Measurements from ENCODE around the gene LIG1.

The LIG1 gene

GRCh38 chr19:48181505-48181904 lies 11.4 kb upstream of the LIG1 start:
- no peak for FAIRE-seq

GRCh38 chr19:48176226-48176625 lies 6.1 kb upstream of the LIG1 start:
- FAIRE-seq: no peak

GRCh38 chr19:48175578-48175977 lies 5.4 kb upstream of the LIG1 start:
- FAIRE-seq: no peak

GRCh38 chr19:48174445-48175030 lies 4.4 kb upstream of the LIG1 start:
- FAIRE-seq: no peak

GRCh38 chr19:48171710-48172109 lies 1.6 kb upstream of the LIG1 start:
- no peak for FAIRE-seq

DNA sequence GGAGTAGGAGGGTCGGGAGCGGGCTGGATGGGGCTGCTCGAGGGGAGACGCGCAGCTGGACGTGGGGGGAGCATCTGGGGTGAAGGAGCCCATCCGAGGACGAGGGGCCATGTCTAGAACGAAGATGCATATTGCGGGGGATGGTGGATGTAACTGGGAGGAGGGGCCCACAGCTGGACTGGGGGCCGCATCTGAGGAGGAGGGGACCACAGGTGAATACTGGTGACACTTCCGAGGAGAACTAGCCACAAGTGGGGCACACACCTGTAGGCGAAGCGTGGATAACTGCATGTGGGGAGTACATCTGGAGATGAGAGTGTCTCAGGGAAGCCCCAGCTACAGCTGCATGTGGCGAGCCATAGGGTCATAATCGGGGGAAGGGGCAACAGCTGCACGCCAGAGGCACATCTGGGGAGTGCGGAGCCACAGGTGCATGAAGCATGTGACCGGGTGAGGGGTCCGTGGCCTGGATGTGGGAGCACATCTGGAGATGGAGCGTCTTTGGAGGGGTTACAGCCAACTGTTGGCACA lies 738 bp upstream of the LIG1 start:
- no peak for FAIRE-seq

GRCh38 chr19:48169578-48169938 lies 586 bp downstream of the LIG1 start:
- FAIRE-seq: no peak

DNA sequence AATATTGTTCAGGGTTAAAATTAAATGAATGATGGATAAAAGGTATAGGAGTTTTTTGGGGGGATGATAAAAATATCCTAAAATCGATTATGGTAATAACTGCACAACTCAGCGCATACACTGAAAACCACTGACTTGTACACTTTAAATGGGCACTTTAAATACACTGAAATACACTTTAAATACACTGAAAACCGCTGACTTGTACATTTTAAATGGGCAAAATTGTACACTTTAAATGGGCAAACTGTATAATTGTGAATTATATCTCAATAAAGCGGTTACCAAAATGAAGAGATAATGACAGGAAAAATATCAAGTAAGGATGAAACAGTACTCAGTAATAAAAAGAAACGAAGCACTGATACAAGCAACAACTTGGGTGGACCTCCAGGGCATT lies 1.5 kb downstream of the LIG1 start:
- FAIRE-seq: no peak

GRCh38 chr19:48158210-48158790 lies 11.8 kb downstream of the LIG1 start:
- FAIRE-seq: no peak

DNA sequence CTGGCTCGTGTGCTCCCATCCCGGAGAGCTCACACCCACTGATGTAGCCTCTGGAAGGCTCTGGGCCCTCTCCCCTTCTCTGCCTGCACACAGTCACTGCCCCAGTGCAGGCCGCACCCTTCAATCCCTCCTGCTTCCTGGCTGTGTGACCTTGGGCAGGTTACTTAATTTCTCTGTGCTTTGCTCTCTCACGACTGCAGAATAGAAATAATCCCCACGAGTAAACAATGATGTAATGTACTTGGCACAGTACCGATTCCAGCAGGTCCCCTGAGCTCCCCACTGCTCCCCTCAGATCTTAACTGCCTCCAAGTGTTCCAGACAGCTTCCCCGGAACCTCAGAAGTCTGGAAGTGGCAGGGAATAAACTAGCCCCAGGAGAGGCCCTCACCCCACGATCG lies 16.1 kb downstream of the LIG1 start:
- no peak for FAIRE-seq

DNA sequence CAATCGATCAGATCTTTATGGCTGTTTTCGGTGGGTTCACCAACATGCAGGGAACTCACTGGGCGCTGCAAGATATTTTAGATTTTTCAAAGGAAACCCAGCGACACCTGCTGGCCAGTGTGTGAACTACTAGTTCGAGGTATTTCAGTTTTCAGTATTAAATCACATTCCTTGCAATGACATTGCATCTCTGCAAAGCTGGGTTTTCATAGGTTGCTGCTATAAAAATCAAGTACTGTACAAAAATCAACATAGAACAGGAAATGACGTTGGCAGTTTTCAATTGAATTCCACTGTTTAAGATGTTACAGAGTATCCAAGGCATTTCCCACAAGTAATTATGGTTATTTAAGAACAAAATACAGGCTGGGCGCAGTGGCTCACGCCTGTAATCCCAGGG lies 17.6 kb downstream of the LIG1 start:
- FAIRE-seq: peak; percentile 93

DNA sequence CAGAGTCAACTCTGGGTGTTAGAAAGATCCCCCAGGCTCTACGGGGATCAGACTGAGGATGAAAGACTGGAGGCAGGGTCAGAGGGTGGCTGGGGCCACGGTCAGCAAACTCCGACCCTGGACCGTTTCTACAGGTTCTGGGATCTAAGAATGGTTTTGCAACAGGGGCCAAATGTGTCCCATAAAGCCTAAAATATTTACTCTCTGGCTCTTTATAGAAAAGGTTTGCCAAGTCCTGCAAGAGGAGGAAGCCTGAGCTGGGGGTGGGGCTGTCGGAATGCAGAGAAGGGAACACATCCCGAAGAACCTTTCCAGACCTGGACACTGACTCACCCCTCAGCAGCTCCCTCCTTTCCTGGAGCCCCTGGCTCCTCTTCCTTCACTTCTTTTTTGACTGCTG lies 20.7 kb downstream of the LIG1 start:
- FAIRE-seq: no peak

DNA sequence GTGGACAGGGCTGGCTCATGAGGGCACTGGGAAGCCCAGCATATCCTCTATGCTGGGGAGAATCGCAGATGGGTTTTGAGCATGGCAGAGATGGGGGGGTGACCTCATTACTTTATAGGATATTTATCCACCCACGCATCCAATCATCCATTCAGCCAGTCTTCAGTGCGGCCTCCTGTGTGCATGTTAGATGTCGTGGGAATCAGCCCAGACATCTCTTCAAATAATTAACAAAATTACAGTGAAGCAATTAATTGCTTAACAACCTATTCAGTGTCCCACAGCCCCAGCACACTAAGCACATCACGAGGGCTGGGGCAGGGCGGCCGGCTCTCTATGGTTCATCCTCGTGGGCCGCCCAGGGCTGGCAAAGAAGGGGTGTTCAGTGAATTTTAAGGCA lies 21.6 kb downstream of the LIG1 start:
- no peak for FAIRE-seq

- no peak for FAIRE-seq
Observed at GRCh38 chr19:48147597-48148175, 22.5 kb downstream of the LIG1 start.

- no peak for FAIRE-seq
Observed at GRCh38 chr19:48139053-48139452, 31.1 kb downstream of the LIG1 start.

GRCh38 chr19:48137411-48137810 lies 32.7 kb downstream of the LIG1 start:
- FAIRE-seq: no peak

DNA sequence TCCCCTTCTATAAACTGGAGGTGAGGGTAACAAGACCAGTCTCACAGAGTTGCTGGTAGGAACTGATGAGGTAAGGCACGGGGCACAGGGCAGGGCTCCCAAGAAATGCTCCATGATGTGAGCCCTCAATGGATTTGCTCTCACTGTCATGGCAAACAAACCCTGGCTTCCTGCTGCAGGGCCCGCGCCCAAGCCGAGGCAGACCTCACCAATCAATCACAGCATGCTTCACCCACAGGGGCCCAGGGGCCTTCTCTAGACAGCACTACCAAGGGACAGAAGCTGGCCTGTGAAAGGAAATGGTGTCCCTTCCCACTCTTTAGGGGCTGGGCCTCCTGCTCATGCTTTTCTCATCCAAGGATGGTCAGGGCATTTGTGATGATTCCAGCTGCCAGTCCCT lies 33.6 kb downstream of the LIG1 start:
- FAIRE-seq: no peak

DNA sequence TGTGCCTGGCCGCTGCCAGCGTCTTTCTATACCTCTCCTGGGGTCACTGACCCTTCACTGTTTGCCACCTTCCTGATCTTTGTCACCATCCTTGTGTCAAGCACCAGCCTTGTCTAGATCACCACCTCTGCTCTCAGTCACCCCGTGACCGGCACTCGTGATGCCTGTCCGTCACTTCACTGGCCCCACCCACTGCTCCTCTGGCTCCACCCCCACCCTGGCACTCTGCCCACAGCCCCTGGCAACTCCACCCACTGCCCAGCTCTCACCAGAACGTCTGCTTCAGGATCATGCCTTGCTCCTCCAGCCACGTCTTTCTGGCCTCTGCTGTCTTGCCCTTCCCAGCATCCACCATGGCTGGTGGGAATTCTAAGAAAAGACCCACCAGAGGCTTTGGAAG lies 34.7 kb downstream of the LIG1 start:
- no peak for FAIRE-seq

GRCh38 chr19:48133094-48133493 lies 37.0 kb downstream of the LIG1 start:
- FAIRE-seq: no peak

DNA sequence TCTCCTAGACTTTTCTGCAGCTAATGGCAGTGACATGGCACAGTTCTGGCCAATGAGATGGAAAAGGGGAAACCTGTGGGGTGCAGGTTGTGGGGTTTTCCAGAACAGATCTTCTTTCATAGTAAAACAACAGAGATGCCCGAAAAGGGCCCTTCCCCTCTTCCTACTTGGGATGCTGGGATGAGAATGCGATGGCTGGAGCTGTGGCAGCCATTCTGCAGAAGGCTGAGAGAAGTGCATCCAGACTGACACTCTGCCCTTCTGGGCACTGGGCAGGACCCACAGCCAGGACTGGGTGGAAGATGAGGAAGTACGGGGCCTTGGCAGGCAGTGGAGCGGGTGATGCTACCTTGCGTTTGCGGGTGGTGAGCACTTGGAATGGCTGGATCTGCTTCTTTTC lies 42.6 kb downstream of the LIG1 start:
- no peak for FAIRE-seq

DNA sequence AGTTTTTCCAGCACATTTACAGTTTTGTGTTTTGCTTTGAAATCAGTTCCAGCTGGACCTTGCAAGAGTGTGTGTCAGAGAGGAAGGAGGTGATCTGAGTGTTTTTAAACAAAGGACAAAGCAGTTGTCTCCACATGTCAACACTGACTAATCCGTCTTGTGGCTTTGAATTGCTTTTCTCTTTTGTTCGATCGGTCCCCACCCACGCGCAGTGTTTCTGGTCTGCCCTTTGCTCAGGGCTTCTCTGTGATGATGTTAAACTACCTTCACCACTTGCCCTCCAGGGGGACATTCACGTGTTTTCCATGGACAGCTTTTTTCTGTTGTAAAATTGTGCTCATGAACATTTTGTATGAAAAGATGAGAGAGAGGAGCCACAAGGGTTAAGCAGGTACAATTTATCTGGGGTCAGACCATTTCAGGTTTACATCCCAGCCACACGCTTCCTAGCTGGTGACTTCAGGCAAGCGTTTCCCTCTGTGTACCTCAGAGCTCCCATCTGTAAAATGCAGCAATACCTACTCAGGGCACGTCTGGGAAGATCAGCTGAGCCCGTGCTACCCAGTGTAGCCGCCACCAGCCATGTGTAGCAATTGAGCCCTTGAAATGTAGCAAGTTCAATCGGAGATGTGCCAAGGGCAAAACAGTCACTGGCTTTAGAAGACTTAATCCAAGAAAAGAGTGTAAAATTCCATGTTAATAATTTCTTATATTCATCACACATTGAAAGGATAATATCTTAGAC lies 46.1 kb downstream of the LIG1 start:
- FAIRE-seq: no peak

DNA sequence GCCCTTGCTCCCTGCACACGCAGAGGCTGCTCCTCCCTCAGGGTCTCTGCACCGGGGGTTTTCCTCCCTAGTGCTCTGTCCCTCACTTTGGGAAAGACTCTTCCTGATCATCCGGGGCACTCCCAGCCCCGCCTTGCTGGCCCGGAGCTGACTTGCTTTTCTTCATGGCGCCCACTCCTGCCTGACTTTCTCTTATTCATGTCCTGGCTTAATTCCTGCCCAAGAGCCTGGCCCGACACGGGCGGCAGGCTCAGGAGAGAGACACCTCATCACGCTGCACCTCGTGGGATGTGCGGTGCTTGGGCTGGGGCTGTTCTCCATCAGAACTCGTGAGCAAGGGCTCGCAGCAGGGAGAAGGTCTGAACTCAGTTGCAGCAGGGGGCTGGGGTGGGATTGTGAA lies 47.7 kb downstream of the LIG1 start:
- no peak for FAIRE-seq

DNA sequence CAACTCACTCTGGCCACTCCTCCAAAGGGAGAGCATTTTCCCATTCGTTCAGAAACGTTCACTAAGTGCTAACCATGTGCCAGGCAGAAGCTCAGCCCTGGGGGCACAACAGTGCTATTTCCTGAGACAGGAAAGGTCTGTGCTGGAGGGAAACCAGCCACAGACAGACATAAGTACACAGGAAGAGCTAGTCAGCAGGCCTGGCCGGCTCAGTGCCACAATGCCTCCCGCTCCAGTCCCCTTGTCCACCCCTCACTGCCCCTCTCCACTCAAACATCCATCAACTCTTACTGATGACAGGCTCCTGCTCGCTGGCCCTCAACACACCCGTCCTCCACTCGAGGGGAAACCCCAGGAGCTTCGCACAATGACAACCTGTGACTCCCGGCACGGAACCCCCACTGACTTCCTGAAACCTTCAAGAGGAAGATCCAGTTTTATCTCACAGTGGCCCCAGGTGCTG lies 48.2 kb downstream of the LIG1 start:
- FAIRE-seq: no peak

- no peak for FAIRE-seq
Observed at GRCh38 chr19:48121066-48121465, 49.1 kb downstream of the LIG1 start.

All from G401.6 (cell line).